Central memory CD8-positive, alpha-beta T cell (primary cell): Measurements from ENCODE around the gene MYO7A.

Experiments used
- ATAC-seq: fragments of 150-1000 bp; cut with Tn5 transposase; replicated peaks from 2 replicates; pipeline ENCODE4 v1.10.0; 2022; ENCODE audit warnings: mild to moderate bottlenecking, moderate FRiP score, moderate number of reproducible peaks; ENCODE audit not compliant: poor library complexity, severe bottlenecking; ENCODE audit errors: extremely low read depth
- DNase-seq, 2 donors: peaks; one replicate each; pipeline ENCODE4 v3.0.0; 2021; ENCODE audit warnings: low spot score in 2 of 2
- H3K27ac Mint-ChIP-seq: one replicate; pipeline ENCODE4 v1.8.0; 2022; ENCODE audit warnings: low read depth, mild to moderate bottlenecking, moderate library complexity, mixed read lengths
- H3K27me3 Mint-ChIP-seq: one replicate; pipeline ENCODE4 v1.8.0; 2022; ENCODE audit warnings: mixed read lengths
- H3K36me3 Mint-ChIP-seq: one replicate; pipeline ENCODE4 v1.8.0; 2022; ENCODE audit warnings: mild to moderate bottlenecking, moderate library complexity, mixed read lengths; ENCODE audit not compliant: insufficient read depth
- H3K4me1 Mint-ChIP-seq: one replicate; pipeline ENCODE4 v1.8.0; 2022; ENCODE audit warnings: mixed read lengths
- H3K4me3 Mint-ChIP-seq: one replicate; pipeline ENCODE4 v1.8.0; 2022; ENCODE audit warnings: mild to moderate bottlenecking, moderate library complexity, mixed read lengths
- H3K9me3 Mint-ChIP-seq: one replicate; pipeline ENCODE4 v1.8.0; 2022; ENCODE audit warnings: mixed read lengths

Gene MYO7A

DNA sequence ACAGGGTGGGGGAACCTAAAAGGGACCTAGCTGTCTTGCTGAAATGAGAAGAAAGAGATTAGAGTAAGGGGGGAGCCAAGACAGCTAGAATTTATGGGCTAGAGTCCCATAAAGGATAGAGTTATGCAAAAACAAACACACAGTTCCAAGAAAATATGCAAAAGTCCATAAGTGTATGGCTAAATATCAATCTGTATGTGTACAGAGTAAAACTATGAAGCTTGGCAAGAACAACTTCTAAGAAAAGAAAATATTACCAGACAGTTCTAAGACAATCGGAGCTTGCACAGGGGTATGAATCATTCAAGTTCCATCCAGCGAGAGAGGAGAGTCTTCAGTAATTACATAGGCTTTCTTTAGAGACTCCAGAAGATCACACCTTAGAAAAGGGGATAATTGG is 131.6 kb downstream of the MYO7A start:
- no peaks in the 10 kb centered on the region for H3K36me3 Mint-ChIP-seq
- no peaks in the 10 kb centered on the region for H3K4me1 Mint-ChIP-seq
- H3K27me3 Mint-ChIP-seq, result peaks cover 71% of the 10 kb centered on the region
- DNase-seq (no peak), ATAC-seq (no peak)
- no peak overlapping the region for H3K4me3 Mint-ChIP-seq
- H3K27ac Mint-ChIP-seq, result no peak overlapping the region
- H3K9me3 Mint-ChIP-seq, result peaks cover 5% of the 10 kb centered on the region

DNA sequence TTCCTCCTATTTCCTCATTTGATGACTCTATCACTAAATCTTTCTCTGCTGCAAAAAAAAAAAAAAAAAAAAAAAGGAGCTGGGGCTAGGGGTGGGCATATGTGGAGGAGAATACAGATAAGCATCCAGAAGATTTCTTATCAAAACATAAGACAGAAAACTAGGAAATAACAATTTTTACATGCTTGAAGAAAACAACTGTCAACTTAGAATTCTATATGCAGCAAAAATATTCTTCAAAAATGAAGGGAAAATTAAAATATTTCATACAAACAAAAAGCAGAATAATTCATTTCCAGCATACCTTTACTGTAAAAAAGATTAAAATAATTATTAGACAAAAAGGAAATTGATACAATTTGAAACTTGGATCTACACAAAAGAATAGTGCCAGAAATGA is 134.8 kb downstream of the MYO7A start:
- peaks cover 5% of the 10 kb centered on the region for H3K9me3 Mint-ChIP-seq
- no peak overlapping the region for H3K27ac Mint-ChIP-seq
- ATAC-seq, result no peak
- H3K27me3 Mint-ChIP-seq, result peaks cover 59% of the 10 kb centered on the region
- DNase-seq, result no peak
- no peaks in the 10 kb centered on the region for H3K4me1 Mint-ChIP-seq
- H3K4me3 Mint-ChIP-seq, result no peak overlapping the region
- H3K36me3 Mint-ChIP-seq, result no peaks in the 10 kb centered on the region
